Kidney glomerular epithelial cell (primary cell): ENCODE measurements around the gene CCDC13.

ENCODE experiments used
- DNase-seq: peaks from one replicate; lab custom pipeline; 2025; lab: John Stamatoyannopoulos, UW

Gene CCDC13

DNA sequence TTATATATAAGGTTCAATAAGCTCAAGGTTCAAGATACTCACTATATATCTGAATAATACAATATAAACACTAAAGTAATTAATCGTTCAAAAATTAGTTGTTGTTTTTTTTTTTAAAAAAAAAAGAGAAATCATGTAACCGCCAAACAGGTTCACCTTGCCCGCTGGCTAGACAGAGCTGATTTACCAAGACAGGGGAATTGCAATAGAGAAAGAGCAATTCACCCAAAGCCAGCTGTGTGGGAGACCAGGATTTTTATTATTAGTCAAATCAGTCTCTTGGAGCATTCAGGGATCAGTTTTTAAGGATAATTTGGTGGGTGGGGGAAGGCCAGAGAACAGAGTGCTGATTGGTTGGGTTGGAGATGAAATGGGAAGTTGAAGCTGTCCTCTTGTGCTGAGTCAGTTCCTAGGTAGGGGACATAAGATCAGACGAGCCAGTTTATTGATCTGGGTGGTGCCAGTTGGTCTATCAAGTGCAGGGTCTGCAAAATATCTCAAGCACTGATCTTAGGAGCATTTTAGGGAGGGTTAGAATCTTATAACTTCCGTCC, 23.4 kb upstream of the CCDC13 start:
- no peak for DNase-seq

DNA sequence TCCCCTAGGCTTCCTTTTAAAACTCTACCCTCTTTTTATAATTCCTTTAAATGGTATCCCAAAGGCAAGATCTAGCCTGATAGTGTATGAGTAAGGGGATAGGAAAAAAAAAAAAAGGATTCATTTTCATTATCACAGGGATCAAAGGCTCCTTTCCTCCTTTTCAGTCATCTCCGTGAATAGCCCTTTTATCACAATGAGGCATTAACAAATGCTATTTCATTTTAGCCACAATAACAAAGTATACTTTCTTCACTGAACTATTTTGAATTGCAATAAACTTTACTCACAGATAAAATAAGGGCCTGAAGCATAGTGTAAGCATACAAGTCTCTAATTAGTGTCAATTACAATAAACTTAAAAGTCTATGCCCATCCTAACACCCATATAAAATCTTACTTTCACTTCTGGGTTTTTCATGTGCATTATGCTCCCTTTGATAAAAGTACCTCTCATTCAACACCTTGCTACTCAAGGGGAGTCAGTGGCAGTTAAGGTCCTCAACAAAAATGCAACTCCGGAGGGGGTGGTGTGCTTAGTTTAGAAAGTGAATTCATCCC, 22.6 kb upstream of the CCDC13 start:
- no peak for DNase-seq

DNA sequence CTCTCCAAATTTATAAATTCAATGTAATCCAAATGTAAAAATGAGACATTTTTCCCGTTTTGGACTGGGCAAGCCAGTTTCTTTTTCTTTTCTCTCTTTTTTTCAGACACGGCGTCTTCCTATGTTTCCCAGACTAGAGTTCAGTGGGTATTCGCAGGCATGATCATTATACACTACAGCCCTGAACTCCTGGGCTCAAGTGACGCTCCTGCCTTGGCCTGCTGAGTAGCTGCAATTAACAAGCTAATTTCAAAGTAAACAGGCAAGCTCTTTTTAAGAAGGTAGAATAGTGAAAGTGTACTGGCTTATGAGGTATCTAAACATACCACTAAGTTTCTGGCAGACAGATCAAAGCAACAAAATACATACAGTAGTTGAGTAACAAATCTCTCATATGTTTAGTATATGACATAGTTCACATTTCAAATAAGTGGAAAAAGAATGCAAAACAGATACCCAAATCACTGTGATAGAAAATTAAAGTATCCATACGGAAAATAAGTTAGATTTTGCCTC, 17.7 kb upstream of the CCDC13 start:
- no peak for DNase-seq

DNA sequence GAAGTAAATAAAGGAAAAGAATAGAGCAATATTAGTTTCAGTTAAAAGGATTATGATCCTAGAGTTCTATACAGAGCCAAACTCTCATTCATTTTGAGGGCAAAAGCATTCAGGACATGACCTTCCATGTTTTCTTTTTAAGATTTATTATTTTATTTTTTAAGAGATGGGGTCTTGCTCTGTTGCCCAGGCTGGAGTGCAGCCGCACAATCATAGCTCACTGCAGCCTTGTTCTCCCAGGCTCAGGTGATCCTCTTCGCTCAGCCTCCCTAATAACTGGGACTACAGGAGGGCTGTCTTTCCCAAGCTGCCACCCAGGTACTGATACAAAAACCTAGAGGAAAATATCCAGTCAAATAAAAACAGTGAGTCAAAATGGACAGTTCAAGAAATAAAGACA, 13.6 kb upstream of the CCDC13 start:
- no peak for DNase-seq

DNA sequence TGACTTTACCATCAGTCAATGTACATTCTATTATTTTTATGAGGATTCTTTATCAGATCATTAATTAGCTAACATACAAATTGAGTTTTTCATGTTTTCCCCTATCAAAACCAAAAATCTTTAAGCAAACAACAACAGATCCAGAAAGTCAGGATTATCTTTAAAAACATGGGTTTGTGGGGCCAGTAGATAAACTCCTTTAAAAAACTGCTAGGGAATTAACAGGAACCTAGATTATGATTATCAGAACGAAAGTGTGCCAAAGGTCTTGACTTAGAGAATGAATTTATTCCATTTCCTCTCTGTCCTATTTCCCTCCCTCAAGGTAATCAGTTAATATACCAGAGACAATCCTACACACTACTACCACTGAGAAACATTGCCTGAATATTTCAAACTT, 13.2 kb upstream of the CCDC13 start:
- no peak for DNase-seq

DNA sequence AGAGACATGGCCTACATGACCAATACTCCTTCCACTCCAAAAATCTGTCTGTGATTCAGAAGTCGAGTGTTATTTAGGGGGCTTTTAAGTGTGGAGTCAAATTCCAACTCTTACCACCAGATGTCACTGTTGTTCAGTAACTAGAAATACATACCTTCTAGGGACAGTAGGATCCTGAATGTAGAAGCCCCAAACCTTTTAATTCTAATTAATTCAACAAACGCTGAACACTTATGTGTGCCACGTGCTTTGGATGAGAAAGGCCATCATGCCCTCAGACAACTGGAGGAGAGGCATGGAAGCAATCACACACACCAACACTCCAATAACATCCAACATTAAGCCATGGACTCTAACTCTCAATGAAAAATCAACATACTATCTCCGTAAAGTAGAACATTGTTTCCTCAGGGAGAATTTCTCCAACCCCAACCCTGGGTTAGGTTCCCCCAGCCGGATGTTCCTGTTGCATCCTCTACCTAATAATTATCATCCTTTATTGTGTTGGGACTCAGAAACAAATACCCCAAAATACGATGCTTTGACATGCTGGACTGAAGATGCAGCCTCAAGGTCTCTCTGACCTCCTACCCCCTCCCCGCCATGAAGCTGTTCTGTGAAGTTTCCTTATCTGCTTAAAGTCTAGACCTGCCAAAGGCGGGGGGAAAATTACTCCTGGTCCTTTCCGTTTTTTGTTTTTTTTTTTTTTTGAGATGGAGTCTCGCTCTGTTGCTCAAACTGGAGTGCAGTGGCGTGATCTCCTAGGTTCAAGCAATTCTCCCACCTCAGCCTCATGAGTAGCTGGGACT, 8.0 kb upstream of the CCDC13 start:
- DNase-seq = peak; percentile 44

DNA sequence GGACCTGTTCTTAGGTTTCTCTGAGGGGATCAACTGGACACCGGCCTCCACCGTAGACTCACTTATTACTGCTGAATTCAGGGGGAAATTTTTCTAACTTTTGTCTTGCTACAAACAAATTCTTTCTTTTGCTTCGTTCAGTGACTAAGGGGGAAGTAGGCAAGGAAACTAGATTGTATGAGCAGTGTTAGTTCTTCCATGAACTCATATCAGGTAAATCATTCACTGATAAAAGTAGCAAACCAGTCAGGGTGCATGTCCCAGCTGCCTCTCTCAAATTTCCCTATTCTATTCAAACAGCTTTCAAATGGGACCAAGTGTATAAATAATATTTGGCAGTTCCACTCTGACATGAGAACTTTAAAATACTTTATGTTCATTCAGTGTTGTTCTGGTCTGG, 7.3 kb upstream of the CCDC13 start:
- DNase-seq = peak; percentile 58

DNA sequence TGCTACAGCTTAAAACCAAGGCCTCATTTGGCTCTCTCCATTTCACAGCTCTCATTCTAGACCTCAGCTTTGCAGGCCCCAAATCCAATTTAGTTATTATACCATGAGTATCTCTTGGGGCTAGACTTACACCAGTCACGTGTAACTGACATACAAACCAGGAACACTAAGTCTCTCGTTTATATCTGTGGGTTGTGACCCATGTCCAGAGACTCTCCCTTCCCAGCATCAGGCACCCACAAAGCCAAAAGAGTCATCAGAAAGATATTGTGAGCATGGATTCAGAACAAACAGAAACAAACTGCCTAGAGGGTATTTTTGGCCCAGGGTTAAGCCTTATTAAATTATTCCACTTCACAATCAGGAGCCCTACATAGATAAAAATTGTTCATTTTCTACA, 5.6 kb upstream of the CCDC13 start:
- DNase-seq = peak; percentile 7

DNA sequence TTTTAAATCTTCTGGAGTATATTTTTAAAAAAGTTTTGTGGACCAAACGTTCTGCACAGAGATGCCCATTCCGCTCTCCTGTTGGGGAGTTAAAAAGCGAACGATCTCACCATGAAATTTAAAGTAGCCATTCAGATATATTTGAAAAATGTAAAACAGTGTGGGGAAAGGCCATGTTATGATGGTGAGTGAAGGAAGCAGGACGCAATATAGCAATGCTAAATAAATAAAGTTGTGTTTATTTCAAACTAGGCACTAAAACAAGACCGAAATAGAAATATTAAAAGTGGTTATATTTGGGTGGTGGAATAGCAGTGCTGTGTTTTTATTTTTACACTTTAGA, 327 bp upstream of the CCDC13 start:
- no peak for DNase-seq

DNA sequence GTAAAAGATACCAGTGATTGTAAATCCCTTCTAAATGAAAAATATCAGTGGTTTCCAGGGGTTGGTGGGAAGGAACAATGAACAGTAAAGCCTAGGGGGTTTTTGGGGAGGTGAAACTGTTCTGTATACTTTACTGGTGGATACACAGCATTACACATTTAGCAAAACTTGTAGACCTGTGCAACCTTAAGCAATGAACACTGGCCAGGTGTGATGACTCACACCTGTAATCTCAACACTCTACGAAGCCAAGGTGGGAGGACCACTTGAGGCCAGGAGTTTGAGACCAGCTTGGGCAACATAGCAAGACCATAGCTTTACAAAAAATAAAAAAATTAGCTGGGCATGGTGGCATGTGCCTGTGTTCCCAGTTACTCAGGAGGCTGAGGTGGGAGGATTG, 1.8 kb downstream of the CCDC13 start:
- DNase-seq = no peak

DNA sequence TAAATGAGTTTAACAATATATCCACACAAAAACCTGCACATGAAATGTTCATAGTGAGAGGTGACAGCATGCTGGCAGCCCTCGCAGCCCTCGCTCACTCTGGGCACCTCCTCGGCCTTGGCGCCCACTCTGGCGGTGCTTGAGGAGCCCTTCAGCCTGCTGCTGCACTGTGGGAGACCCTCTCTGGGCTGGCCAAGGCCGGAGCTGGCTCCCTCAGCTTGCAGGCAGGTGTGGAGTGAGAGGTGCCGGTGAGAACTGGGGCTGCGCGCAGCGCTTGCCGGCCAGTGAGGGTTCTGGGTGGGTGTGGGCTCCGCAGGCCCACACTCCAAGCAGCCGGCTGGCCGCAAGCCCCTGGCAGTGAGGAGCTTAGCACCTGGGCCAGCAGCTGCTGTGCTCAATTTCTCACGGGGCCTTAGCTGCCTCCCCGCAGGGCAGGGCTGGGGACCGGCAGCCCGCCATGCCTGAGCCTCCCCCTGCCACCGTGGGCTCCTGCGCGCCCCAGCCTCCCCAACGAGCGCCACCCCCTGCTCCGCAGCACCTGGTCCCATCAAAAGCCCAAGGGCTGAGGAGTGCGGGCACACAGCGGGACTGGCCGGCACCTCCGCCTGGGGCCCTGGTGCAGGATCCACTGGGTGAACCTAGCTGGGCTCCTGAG, 3.4 kb downstream of the CCDC13 start:
- DNase-seq = no peak

- no peak for DNase-seq
Measured at GRCh38 chr3:42764561-42765295, 8.3 kb downstream of the CCDC13 start.

GRCh38 chr3:42764115-42764514, 8.9 kb downstream of the CCDC13 start:
- no peak for DNase-seq

GRCh38 chr3:42763021-42763420, 10.0 kb downstream of the CCDC13 start:
- DNase-seq = no peak

GRCh38 chr3:42762046-42762724, 10.9 kb downstream of the CCDC13 start:
- no peak for DNase-seq

- DNase-seq = no peak
Measured at GRCh38 chr3:42758126-42758525, 14.9 kb downstream of the CCDC13 start.

DNA sequence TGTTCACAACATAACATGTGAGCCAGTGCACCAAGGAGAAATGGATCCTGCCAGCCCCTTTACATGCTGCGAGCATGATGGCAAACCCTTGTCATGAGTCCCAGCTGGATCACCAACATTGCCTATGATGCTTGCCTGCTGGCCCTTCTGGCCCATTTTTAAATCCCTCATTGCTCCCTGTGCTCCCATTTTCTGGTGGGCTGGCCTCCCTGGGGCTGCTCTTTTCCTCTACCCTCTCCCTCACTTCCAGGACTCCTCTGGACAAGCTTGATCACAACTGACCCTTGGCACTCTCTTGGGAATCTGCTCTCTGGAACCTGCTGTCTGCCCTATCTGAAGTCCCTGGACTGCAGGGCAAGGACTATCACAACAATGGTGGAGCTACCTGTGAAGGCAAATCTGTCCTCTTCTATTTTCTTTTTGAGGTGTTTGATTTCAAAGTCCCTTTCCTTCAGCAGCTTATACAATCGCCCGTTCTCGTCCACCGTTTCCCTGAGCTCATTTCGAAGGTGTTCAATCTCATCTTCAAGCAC, 16.3 kb downstream of the CCDC13 start:
- no peak for DNase-seq

DNA sequence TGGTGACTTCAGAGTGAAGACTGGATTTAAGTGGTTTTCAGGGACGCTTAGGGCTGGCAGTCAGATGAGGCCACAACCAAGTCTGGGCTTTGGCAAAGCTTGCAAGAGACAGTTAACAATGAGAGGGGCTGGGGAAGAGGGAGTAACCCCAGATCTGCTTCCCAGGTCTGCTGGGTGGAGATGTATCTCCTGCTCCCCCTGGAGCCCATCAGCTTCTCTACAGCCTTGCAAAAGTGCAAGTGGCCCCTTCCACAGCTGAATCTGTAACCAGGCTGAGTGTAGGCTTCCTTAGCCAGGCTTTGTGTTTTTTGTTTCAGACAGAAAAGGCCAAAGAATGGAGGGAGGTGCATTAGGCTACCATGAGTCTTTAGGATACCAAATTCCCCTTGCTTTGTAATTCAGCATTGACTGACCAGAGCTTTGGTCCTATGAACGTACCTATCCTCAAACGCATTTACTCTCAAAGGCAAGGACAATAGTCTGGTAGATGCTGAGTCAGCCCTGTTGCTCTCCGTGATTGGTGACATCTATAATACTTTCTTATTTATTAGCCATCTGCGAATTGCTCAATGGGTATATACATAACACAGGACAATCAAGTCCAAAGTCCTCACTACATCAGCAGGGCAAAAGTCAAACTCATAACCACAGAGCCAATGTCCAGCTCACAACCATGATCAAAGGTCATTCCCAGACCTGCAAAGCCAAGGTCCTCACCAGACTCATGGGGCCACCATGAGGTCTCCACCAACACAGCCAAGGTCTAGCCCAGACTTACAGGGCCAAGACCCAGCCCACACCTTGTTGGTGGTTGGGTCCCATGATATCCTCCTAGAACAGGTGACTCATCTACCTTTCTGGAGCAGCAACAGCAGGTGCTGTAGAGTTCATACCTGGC, 17.1 kb downstream of the CCDC13 start:
- peak; percentile 3 for DNase-seq

DNA sequence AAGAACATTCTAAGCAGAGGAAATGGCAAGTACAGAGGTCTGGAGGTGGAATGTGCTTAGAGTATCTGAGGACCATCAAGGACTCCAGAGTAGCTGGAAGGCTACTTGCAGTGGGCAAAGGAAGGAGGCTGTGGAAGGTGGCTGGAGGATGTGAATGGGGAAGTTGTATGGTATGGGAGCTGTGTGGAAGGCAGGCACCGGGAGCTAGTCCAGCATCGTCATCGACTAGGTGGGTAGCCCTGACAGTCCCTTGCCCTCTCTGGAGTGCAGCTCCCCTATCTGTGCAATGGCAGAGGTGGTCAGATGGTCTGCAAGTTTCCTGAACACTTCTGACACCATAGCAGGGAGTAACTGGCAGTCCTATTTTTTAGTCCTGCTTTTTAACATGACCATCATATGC, 19.3 kb downstream of the CCDC13 start:
- no peak for DNase-seq

DNA sequence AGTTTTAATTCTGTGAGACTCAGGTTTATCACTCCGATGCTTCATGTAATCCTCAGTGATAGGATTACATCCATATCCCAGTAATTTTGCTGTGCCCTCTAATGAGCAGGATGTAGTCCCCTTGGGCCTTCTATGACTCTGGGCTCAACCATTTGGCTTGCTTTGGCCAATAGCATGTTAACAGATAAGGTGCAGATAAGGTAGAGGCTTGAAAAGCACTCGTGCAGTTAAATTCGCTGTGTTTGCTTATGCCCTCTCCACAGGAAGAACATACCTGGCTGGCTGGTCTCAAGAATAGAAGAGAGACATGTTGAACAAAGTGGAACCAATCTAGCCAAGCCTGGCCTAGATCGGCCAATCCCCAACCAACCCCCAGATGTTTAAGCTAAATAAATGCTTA, 20.1 kb downstream of the CCDC13 start:
- DNase-seq = no peak
